Prostate gland (tissue), 2 donors: ENCODE measurements around the gene PCDHB15.

ENCODE experiments used
- POLR2A ChIP-seq: fragments of 450-650 bp; IDR thresholded peaks from one replicate; pipeline ENCODE4 v1.6.1; 2016; ENCODE audit warnings: antibody characterized with exemption, mild to moderate bottlenecking
- TF ChIP-seq, protein P1 (sequence below), 4 experiments: fragments of 200-600 bp in 2 of 4; fragments of 450-650 bp in 2 of 4; sonication (generic) in 2 of 4; IDR thresholded peaks; 1 replicate in 3 of 4; 2 replicates in 1 of 4; pipeline ENCODE4 v1.5.1; 2016 to 2019; ENCODE audit warnings: antibody characterized with exemption in 4 of 4, mild to moderate bottlenecking in 2 of 4, moderate library complexity in 2 of 4

DNA sequence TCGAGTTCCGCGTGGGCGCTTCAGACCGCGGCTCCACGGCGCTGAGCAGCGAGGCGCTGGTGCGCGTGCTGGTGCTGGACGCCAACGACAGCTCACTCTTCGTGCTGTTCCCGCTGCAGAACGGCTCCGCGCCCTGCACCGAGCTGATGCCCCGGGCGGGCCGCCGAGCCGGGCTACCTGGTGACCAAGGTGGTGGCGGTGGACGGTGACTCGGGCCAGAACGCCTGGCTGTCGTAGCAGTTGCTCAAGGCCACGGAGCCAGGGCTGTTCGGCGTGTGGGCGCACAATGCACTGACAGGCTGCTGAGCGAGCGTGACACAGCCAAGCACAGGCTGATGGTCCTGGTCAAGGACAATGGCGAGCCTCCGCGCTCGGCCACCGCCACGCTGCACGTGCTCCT is 3.7 kb upstream of the PCDHB15 start:
- no peak for TF ChIP-seq POLR2A
- TF ChIP-seq, protein P1, sequence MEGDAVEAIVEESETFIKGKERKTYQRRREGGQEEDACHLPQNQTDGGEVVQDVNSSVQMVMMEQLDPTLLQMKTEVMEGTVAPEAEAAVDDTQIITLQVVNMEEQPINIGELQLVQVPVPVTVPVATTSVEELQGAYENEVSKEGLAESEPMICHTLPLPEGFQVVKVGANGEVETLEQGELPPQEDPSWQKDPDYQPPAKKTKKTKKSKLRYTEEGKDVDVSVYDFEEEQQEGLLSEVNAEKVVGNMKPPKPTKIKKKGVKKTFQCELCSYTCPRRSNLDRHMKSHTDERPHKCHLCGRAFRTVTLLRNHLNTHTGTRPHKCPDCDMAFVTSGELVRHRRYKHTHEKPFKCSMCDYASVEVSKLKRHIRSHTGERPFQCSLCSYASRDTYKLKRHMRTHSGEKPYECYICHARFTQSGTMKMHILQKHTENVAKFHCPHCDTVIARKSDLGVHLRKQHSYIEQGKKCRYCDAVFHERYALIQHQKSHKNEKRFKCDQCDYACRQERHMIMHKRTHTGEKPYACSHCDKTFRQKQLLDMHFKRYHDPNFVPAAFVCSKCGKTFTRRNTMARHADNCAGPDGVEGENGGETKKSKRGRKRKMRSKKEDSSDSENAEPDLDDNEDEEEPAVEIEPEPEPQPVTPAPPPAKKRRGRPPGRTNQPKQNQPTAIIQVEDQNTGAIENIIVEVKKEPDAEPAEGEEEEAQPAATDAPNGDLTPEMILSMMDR (IDR thresholded peaks at IDR 0.05): no peak
